Endothelial cell of umbilical vein (primary cell): ENCODE measurements around the gene XPNPEP1. TPM values are rescaled to one million over a fixed set of nuclear protein-coding genes. Genes with fewer than 3 reads are reported as not detected.

ENCODE experiments used
- BruUV-seq: library from RNA; stranded (reverse); fragments of 400-500 nt; replicated peaks from 2 replicates; lab custom pipeline; 2021; lab: Mats Ljungman, UMichigan
- CTCF ChIA-PET: fragments of 300-600, 350-600 bp; sonication (Branson Sonifier 250); formaldehyde crosslinking; loops from one replicate; lab custom pipeline; 2021; ENCODE audit warnings: antibody characterized with exemption, inconsistent platforms; lab: Charles Lee
- POLR2A ChIA-PET: fragments of 300-600, 350-600 bp; sonication (Branson Sonifier 250); formaldehyde crosslinking; loops from one replicate; lab custom pipeline; 2021; ENCODE audit warnings: antibody characterized with exemption, inconsistent platforms; lab: Charles Lee
- DNase-seq: peaks from one replicate; pipeline ENCODE4 v3.0.0-alpha.2; 2011; ENCODE audit warnings: low read depth, low spot score
- FAIRE-seq: peaks from 2 replicates; lab custom pipeline; 2011; peaks lifted over from hg19 to GRCh38; lab: Jason Lieb, UNC
- H2AFZ ChIP-seq: 2 replicates; pipeline ENCODE4 v1.6.0; 2012; ENCODE audit warnings: low read depth, low read length, control low read depth, inconsistent platforms
- H3K27ac ChIP-seq: 2 replicates; pipeline ENCODE4 v1.5.1; 2011; ENCODE audit warnings: low read depth, mild to moderate bottlenecking, control low read depth, low read length, moderate library complexity; ENCODE audit not compliant: insufficient read depth
- H3K27me3 ChIP-seq, 2 experiments: 2 replicates each; pipeline versions ENCODE4 v1.6.0 to v1.6.1; 2011; ENCODE audit warnings: low read length in 2 of 2, mixed read lengths in 1 of 2; ENCODE audit not compliant: control insufficient read depth in 2 of 2, insufficient read depth in 2 of 2
- H3K36me3 ChIP-seq, 2 experiments: 2 replicates in 1 of 2; 3 replicates in 1 of 2; pipeline ENCODE4 v1.5.1; 2011; ENCODE audit warnings: low read length in 2 of 2, mild to moderate bottlenecking in 1 of 2, moderate library complexity in 1 of 2; ENCODE audit not compliant: control insufficient read depth in 2 of 2, insufficient read depth in 2 of 2; ENCODE audit errors: extremely low read depth in 1 of 2
- H3K4me1 ChIP-seq: 3 replicates; pipeline ENCODE4 v1.5.1; 2011; ENCODE audit warnings: mild to moderate bottlenecking, low read length; ENCODE audit not compliant: control insufficient read depth, insufficient read depth; ENCODE audit errors: extremely low read depth
- H3K4me2 ChIP-seq: 2 replicates; pipeline ENCODE4 v1.6.1; 2011; ENCODE audit warnings: low read length, control low read depth, mixed read lengths; ENCODE audit not compliant: insufficient read depth
- H3K4me3 ChIP-seq, 3 experiments: fragments of 200-600 bp in 1 of 3; sonication (generic), shearing (Covaris generic) in 1 of 3; replicated peaks in 1 of 3; 2 replicates each; pipeline ENCODE4 v1.5.1; 2011 to 2016; ENCODE audit warnings: control low read depth in 3 of 3, low read length in 3 of 3, mild to moderate bottlenecking in 2 of 3, inconsistent platforms in 1 of 3, low read depth in 1 of 3, moderate library complexity in 1 of 3; ENCODE audit not compliant: insufficient read depth in 1 of 3
- H3K79me2 ChIP-seq: 2 replicates; pipeline ENCODE4 v1.6.0; 2012; ENCODE audit warnings: low read length, inconsistent platforms; ENCODE audit not compliant: control insufficient read depth, insufficient read depth
- H3K9ac ChIP-seq: replicated peaks from 2 replicates; pipeline ENCODE3; 2011; ENCODE audit warnings: low read length, control low read depth; ENCODE audit not compliant: insufficient read depth; ENCODE audit errors: extremely low read depth
- H3K9me1 ChIP-seq: replicated peaks from 3 replicates; pipeline ENCODE4 v1.6.0; 2011; ENCODE audit warnings: mild to moderate bottlenecking, low read length; ENCODE audit not compliant: control insufficient read depth, insufficient read depth; ENCODE audit errors: extremely low read depth
- H3K9me3 ChIP-seq: replicated peaks from 2 replicates; pipeline ENCODE4 v1.5.1; 2012; ENCODE audit warnings: low read length, inconsistent platforms; ENCODE audit not compliant: control insufficient read depth, insufficient read depth
- H4K20me1 ChIP-seq: replicated peaks from 2 replicates; pipeline ENCODE3; 2011; ENCODE audit warnings: mild to moderate bottlenecking, low read length; ENCODE audit not compliant: control insufficient read depth, insufficient read depth; ENCODE audit errors: extremely low read depth
- EZH2 ChIP-seq: IDR thresholded peaks from 2 replicates; pipeline ENCODE4 v1.6.1; 2012; ENCODE audit warnings: borderline replicate concordance, low read depth, mild to moderate bottlenecking, moderate library complexity, low read length, inconsistent platforms; ENCODE audit not compliant: severe bottlenecking
- FOS ChIP-seq: IDR thresholded peaks from 2 replicates; pipeline ENCODE4 v1.6.1; 2011; ENCODE audit warnings: mild to moderate bottlenecking, low read length, moderate library complexity, borderline replicate concordance; ENCODE audit not compliant: insufficient read depth
- GATA2 ChIP-seq: IDR thresholded peaks from 2 replicates; pipeline ENCODE4 v1.7.0; 2011; ENCODE audit warnings: low read depth, mild to moderate bottlenecking, moderate library complexity, mixed read lengths, low read length; ENCODE audit not compliant: insufficient read length, insufficient read depth
- JUN ChIP-seq: IDR thresholded peaks from 2 replicates; pipeline ENCODE4 v1.6.1; 2011; ENCODE audit warnings: borderline replicate concordance, low read depth; ENCODE audit not compliant: insufficient read length, insufficient read depth
- MYC ChIP-seq: IDR thresholded peaks from one replicate; pipeline ENCODE4 v1.6.1; 2011; ENCODE audit warnings: mild to moderate bottlenecking, low read depth, low read length
- POLR2A ChIP-seq: IDR thresholded peaks from 2 replicates; pipeline ENCODE4 v1.6.1; 2012; ENCODE audit warnings: low read depth, mild to moderate bottlenecking, control low read depth, low read length
- POLR2AphosphoS5 ChIP-seq: IDR thresholded peaks from 2 replicates; pipeline ENCODE4 v1.6.1; 2012; ENCODE audit warnings: low read depth, mild to moderate bottlenecking, control low read depth, low read length, moderate library complexity; ENCODE audit not compliant: insufficient read depth
- dilution Hi-C: fragments of 300-500 bp; cut with MboI; formaldehyde crosslinking; loops from one replicate; pipeline ENCODE4 v1.15.0; 2019; ENCODE audit warnings: low sequenced_read_pairs; ENCODE audit not compliant: extremely low pct_ligation_motif_present
- intact Hi-C: fragments of 100-400 bp; cut with micrococcal nuclease; formaldehyde crosslinking; loops from one replicate; pipeline ENCODE4 v1.10.0; 2022
- polyA plus RNA-seq, 4 experiments: library from polyadenylated mRNA; depleted of rRNA in 3 of 4; stranded (reverse) in 3 of 4; unstranded in 1 of 4; fragments of >200 nt; gene quantifications; 2 replicates each; pipeline versions ENCODE4 v1.2.1 to v1.2.3, GENCODE V29; 2011 to 2012; ENCODE audit warnings: missing spikeins in 1 of 4
- total RNA-seq: library from RNA; stranded (reverse); gene quantifications from 2 replicates; pipeline ENCODE4 v1.2.3, GENCODE V29; 2021
- TF ChIP-seq, protein P1 (sequence below), 2 donors: IDR thresholded peaks; 1 replicate in 1 of 2; 2 replicates in 1 of 2; pipeline ENCODE4 v1.5.1; 2011; ENCODE audit warnings: low read length in 2 of 2, mild to moderate bottlenecking in 2 of 2, moderate library complexity in 2 of 2, control low read depth in 1 of 2, inconsistent platforms in 1 of 2, low read depth in 1 of 2; ENCODE audit not compliant: insufficient read depth in 1 of 2; ENCODE audit errors: extremely low read depth in 1 of 2
- TF ChIP-seq, protein P2 (sequence below): IDR thresholded peaks from 2 replicates; pipeline ENCODE4 v1.6.1; 2011; ENCODE audit not compliant: insufficient read depth, insufficient read length

Gene XPNPEP1
- total and polyA plus RNA-seq, 2 donors (not counting 3 experiments of a cell fraction or from before 2014, with no cell fraction given) = 81.1 to 245 TPM

DNA sequence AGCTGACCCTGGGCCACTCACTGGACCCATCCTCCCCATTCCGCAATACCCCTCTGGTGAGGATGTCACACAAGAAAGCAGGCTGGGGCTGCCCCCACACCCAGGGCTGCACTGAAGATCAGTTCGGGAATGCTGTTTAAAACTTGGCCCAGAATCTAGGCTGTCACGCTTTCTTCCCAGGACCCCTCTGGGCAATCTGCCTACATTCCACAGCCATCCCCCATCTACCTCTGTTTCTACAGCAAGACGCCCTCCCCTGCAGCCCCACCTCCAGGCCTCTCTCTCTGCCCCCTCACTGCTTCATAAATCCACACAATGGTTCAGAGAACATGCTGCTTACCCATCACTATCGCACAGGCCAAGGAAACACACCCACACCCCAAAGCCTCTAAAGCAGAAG, 36.1 kb downstream of the XPNPEP1 start:
- POLR2A ChIA-PET = no interaction called here
- BruUV-seq = no TSS peak
- CTCF ChIA-PET = interaction anchor here (1.4 kb wide), 1 partner anchor 91 kb away, joined by 3 read pairs; no protein-coding TSS in a partner anchor
- Histone ChIP-seq H3K79me2 (no peaks in the 10 kb centered on the region), H3K9me3 (no peaks in the 10 kb centered on the region), H3K4me3 (no peak overlapping the region), H3K27me3 (no peaks in the 10 kb centered on the region), H3K9me1 (no peaks in the 10 kb centered on the region), H3K36me3 (peaks cover 5 to 34% of the 10 kb centered on the region in 2 experiments), H3K4me1 (peaks cover 24% of the 10 kb centered on the region), H3K4me2 (no peak overlapping the region), H4K20me1 (no peaks in the 10 kb centered on the region), H3K27ac (no peak overlapping the region), H2AFZ (no peak overlapping the region), H3K9ac (no peak overlapping the region)
- FAIRE-seq (no peak), DNase-seq (no peak)
- dilution Hi-C loops = loop anchor here (25.0 kb wide), 1 partner anchor 400 kb away; no protein-coding TSS in a partner anchor
- intact Hi-C loops = no loop called here
- TF ChIP-seq POLR2AphosphoS5 (no peak), POLR2A (no peak), MYC (no peak), GATA2 (no peak), EZH2 (no peak), FOS (no peak), JUN (no peak)
- TF ChIP-seq, protein P1, sequence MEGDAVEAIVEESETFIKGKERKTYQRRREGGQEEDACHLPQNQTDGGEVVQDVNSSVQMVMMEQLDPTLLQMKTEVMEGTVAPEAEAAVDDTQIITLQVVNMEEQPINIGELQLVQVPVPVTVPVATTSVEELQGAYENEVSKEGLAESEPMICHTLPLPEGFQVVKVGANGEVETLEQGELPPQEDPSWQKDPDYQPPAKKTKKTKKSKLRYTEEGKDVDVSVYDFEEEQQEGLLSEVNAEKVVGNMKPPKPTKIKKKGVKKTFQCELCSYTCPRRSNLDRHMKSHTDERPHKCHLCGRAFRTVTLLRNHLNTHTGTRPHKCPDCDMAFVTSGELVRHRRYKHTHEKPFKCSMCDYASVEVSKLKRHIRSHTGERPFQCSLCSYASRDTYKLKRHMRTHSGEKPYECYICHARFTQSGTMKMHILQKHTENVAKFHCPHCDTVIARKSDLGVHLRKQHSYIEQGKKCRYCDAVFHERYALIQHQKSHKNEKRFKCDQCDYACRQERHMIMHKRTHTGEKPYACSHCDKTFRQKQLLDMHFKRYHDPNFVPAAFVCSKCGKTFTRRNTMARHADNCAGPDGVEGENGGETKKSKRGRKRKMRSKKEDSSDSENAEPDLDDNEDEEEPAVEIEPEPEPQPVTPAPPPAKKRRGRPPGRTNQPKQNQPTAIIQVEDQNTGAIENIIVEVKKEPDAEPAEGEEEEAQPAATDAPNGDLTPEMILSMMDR (IDR thresholded peaks at IDR 0.05; ENCODE audit: extremely low read depth in 1 of 2, insufficient read depth in 1 of 2, low read depth in 1 of 2, low read length in 2 of 2) = no peak
- TF ChIP-seq, protein P2, sequence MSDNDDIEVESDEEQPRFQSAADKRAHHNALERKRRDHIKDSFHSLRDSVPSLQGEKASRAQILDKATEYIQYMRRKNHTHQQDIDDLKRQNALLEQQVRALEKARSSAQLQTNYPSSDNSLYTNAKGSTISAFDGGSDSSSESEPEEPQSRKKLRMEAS = no peak
